ENCODE measurements around the gene SEMA6A.

SEMA6A gene

DNA sequence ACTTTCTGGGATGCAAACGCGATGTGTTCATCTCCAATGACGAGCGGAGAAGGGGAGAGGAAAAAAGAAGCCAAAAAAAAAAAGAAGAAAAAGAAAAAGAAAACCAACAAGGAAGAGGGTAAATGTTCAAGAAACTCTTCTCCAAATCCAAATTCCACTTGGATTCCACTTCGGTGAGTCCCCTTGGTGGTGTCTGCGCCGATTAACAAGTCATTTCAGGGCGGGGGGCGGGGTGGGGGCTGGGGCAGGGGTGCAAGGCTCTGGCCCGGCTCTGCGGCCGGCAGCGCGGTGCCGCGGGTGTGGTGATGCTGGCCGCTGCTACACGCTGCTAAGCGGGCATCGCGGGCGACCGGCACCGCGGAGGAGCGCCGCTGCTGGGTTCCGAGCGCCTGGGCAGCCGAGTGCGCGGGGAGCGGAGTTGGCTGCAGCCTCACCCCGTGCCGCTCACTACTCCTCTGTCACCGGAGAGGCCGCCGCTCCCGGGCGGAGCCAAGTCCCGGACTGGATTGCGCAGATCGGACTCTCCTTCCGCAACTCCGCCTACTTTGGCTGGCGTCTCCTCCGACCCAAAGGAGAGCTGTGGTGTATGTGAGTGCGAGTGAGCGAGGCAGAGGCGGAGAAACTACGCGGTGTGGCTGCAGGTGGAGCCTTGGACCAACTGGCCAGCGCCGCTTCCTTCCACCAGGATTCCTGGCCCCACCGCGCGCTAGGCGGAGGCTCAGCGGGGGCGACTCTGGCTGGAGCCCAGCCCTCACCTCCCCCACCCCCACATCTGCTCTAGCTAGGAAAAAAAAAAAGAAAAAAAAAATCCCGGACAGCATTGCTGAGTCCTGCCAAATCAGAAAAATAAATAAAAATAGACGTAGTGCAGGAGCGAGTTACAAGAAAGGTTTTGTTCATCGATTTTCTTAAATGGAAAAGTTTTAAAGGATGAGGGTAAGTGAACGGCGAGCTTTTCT lies at the start of gene SEMA6A:
Gene SEMA6A (minus strand): TSS at position 457 of the 959 bp plus-strand sequence. CDS start 69,879 bp downstream, outside the sequence.
- DNase-seq (ENCODE audit: low read depth) = no peak

DNA sequence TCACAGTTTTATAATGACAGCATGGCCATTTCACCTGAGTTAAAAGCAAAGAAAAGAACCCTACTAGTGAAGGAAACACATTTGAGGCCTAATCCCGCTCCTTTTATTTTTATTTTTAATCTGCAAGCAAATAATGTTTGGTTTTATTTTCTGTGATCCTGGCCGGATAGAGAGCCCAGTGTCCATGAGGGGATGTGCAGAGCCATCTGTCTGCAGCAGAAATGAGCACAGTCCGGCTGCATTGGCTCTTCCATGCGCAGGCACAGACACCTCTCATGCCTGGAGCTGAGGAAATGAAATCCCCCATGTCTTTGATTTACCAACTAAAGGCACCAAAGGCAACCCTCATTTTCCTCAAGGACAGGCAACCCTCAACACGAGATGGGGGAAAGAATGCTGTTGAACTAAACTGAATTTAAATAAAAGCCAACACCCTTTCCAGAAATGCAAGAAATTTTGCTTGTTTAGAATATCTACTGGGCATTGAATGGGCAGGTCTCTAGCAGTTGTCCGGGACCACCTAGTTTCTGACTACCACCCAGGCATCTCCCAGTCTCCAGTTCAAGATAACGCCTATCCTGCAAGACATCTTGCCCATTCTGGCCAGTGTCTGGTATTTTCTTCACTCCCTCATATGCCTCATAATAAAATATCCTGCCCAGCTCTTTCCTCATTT lies 47.9 kb upstream of the SEMA6A start:
- no peak for DNase-seq (ENCODE audit: low read depth)

- no peak for DNase-seq (ENCODE audit: low read depth)
These were observed 47.0 kb upstream of the SEMA6A start for GRCh38 chr5:116621599-116621998.

GRCh38 chr5:116616876-116617275 lies 42.3 kb upstream of the SEMA6A start:
- DNase-seq (ENCODE audit: low read depth) = no peak

GRCh38 chr5:116614603-116614920 lies 39.9 kb upstream of the SEMA6A start:
- no peak for DNase-seq (ENCODE audit: low read depth)

DNA sequence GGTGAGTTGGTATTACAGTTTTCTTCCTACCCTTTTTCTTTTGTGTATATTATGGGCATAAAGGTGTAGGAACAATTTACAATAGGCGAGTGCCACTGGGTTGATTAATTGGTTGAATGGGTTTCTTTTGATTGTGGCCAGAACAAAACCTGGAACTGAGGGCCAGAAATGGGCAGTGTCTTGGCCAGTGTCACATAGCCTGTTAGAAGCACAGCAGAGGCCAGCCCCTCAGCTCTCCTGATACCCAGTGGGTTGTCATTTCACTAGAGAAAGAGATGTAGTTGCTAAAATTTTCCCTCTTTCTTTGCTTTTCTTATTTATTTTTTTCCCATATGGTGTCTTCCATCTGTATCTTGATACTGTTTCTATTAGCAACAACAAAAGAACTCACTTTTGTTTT lies 38.8 kb upstream of the SEMA6A start:
- DNase-seq (ENCODE audit: low read depth) = no peak

DNA sequence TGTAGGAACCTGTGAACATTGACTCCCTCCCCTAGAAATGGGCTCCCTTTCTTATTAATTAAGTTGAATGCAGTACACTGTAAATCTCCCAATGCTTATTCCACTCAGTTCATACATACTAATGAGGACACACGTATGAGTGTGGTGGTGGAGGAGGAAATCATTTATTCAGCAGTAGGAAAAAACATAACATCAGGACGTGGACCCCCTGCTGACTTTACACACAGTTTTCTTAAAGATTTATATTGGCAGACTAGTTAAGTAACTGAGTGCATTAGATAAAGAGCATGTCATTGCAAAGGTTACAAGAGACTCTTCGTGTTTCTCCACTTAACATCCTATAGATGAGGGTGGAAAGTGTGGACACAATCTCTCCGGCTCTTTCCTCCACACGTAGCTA lies 37.8 kb upstream of the SEMA6A start:
- DNase-seq (ENCODE audit: low read depth) = no peak

DNA sequence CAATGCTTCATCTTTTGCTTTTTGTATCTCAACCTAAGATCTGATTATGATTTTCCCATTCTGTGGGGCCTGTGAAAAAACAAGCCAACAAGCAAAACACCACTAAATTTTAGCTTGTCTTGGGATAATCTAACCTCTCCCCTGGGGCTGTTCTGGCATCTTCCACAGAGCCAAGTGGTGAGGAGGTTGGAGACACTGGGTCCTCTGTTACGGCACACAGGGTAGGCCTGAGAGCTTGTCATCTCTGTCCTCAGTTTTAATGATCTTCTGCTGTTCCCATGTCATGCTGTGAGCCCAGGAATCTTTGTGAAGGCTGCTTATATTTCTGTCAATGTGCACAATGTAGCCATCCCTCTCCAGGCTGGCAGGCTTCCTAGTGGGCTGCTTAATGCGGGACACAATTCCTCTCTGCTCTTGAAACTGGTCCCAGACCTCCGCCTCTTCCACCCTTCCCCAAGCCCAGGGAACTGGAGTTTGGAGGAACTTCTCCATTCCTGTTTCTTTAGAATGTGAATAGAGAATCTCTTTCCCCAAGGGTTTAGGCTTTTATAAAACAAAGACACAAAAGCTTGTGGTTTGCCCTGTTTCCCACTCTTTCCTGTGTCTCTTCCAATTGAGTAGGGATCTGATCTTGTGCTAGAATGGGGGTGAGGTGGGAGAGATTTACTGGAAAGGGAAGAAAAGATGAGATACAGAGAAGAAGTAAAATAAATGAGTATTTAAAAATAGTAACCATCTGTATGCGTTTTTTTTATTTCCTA lies 30.9 kb upstream of the SEMA6A start:
- no peak for DNase-seq (ENCODE audit: low read depth)

DNA sequence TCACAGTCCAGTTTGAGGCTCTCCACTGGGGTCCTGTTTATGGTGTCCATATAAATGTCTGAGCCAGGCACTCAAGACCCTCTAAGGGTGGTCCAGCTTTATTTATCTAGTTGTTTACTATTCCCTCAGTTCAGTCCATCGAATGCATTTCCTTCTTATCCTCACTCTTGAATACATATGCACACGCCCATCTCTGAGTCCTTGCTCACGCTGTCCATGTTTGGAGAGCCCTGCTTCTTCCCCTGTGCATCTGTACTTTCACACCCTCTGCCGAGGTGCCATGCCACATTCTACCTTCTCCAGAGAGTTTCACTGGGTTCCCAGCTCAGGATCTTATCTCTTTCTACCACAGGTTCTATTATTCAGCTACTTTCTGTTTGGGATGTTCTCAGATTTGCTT lies 30.2 kb upstream of the SEMA6A start:
- no peak for DNase-seq (ENCODE audit: low read depth)

DNA sequence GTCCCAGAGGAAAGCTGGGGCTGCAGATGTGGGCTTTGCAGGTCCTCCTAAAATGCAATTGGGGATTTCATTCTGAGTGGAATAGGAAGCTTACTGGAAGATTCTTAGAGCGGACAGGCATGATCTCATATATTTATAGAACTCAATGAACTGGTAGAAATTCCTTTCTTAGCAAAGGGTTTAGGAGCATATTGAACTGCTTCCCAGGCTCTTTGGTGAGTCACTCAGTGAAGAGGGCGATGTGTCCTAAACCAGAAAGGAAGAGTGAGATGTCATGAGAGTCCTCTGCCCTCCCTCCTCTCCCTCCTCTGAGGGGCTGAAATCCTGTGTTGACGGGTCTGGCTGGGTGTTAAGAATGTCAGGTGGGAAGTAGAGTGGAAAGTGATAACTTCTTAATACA lies 26.3 kb upstream of the SEMA6A start:
- DNase-seq (ENCODE audit: low read depth) = no peak

DNA sequence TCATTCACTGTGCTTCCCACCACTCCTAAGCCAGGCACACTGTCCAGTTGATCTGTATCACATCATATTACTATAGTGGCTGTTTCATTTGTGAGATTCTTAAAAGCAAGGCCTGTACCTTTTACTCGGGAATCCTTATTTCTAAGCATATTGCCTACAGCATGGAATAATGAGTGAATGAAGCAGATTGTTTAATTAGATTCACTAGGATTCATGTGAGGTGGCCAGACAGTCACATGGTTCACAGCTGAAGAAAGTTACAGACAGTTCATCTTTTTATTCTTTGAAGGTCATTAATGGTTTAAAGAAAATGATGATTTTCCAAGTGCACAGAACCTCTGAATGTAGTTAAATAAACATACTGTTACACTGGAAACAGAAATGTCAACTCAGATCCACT lies 24.3 kb upstream of the SEMA6A start:
- no peak for DNase-seq (ENCODE audit: low read depth)

DNA sequence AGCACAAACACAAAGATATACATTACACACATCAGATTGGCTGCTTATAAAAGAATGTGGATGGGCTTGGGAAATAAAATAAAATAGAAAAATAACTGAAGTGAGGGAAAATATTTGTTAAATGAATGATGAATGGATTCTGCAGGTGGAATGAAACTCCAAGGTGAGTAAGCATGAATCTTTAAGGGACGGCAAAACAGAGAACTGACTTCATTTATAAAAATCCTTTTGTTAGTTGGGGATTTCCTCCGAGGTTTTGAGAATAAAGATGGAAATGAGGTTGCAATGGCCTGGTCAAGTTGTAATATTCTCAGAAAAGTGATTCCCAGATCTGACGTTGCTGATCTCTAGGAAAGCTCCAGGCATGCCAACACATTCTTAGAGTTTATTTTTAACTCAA lies 20.9 kb upstream of the SEMA6A start:
- DNase-seq (ENCODE audit: low read depth) = no peak

DNA sequence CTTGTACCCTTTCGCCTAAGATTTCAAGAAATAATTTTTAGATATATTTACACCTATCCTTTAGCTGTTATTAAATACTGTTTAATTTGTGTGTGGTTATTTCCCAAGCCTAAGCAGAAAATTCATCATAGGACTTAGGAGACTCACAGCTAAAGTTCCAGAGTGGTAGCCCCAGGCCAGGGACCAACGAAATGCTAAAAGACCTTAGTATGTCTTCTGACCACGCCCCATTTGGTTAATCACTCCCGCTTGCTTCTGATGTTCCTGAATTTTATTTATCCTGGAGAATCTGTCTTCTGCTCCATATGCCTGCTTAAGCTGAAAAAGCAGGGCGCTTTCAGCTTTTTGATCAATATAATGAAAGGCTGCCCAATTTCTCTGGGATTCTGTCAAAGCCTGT lies 18.7 kb upstream of the SEMA6A start:
- DNase-seq (ENCODE audit: low read depth) = no peak

- no peak for DNase-seq (ENCODE audit: low read depth)
These were observed 10.6 kb upstream of the SEMA6A start for GRCh38 chr5:116585227-116585626.

GRCh38 chr5:116583862-116584222 lies 9.2 kb upstream of the SEMA6A start:
- no peak for DNase-seq (ENCODE audit: low read depth)

DNA sequence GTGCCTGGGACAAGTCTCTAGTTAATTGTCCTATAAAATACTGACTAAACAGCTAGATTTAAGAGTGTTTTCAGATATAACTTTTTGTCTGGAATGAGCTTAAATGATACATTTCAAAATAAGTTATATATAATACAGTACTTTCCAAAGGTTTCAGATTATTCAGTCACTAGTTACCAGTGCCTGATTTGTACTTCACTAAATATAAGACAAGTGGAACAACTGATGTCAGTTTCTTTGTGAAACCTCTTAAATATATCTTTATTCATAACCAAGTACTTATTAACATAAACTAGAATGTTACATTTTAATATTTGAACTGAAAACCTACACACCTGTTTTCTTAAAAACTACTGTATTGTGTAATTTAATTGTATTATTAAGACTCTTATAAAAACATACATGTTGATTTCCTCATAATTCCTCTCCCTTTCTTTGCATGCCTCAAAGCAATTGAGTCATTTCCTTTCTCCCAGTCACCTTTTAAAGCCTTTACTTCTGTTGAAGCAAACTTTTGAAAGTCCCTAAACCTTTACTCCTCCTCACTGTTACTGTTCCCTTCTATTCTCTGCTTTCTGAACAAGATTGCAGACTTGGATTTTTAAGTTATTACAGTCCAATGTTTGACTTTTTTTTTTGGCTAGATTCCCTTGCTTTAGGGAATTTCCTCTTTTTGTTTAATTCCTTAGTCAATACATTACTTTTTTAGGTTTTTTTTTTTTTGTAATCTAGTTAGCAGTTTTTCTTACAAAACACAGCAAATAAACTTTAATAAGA lies 8.7 kb upstream of the SEMA6A start:
- no peak for DNase-seq (ENCODE audit: low read depth)

DNA sequence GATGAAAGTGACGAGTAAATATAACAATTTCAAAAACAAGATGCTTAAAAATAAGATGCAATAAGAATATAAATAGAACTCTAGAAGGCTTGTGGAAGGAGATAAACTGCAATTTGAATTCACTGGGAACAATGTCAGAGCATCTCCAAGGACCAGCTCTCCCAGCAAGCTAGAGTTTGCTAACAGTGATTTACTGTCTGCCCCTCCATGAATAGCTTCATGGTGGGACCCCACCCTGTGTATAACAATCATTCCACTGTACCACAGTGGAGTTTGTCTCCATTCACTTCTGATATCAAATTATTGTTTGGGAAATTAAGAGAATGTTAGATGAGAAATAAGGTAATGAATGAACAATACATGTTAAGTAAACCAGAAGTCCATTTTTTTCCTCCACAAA lies 7.3 kb upstream of the SEMA6A start:
- no peak for DNase-seq (ENCODE audit: low read depth)

- no peak for DNase-seq (ENCODE audit: low read depth)
These were observed 4.5 kb upstream of the SEMA6A start for GRCh38 chr5:116579144-116579543.

DNA sequence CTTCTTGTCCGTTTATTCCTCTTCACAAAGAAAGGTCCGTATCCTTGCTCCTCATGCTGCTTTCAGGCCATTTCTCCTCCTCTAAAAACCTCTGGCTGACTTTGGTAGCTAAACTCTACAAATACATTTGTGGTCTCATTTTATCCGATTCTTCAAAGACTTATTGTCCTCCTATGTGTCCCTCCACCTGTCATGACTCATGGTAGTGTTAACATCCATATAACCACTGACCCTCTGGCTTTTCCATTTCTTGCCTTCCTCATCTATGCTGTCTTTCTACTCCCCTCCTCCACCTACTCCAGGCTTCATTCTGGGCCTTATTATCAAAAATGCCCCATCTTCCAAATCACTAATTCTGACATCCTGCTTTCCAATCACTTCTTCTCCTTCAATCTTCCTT lies 4.1 kb upstream of the SEMA6A start:
- DNase-seq (ENCODE audit: low read depth) = no peak

GRCh38 chr5:116577064-116577788 lies 2.6 kb upstream of the SEMA6A start:
- DNase-seq (ENCODE audit: low read depth) = no peak

DNA sequence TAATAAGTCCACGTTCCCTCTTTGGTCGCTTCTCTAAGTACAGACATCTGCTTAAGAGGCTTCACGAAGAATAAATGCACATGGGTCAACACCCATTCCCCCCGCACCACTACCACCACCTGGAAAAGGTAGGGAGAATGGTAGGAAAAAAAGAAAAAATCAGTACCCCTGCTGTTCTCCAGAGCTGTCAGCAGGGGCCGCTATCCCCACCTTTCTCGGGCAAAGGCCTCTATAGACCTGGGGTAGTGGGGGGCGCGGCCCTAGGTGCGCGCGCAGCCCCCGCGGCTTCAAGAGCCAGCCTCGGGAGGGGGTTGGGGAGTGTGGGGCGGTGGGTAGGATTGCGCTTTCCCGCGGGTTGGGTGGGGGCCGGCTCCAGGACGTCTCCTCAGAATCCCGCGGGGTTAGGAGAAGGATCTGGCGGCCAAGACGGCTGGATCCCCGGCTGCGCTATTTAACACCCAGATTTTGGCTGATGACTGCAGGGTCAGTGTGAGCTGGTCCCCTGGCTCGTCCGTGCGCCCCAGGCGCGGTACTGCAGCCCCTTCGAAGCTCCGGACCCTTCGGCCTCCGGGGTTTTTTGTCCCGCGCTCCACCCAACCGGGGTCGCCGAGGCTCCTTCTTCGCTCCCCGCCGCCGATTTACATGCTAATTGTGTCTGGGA lies 1.6 kb upstream of the SEMA6A start:
- DNase-seq (ENCODE audit: low read depth) = no peak
